Duodenal mucosa (tissue), 2 donors: ENCODE results near the gene PRSS2.
"Not testable (repeated sequence)": the region's sequence is repeated elsewhere in the genome, so short reads cannot be mapped to it uniquely, and the experiment has no call there.

Experiments used
- H3K27ac ChIP-seq: one replicate; pipeline ENCODE4 v1.7.0; 2013; ENCODE audit warnings: low read depth, low read length
- H3K27me3 ChIP-seq, 2 donors: one replicate each; pipeline ENCODE4 v1.7.0; 2013; ENCODE audit warnings: low read length in 2 of 2, control low read depth in 1 of 2; ENCODE audit not compliant: insufficient read depth in 2 of 2, control insufficient read depth in 1 of 2
- H3K36me3 ChIP-seq, 2 donors: one replicate each; pipeline ENCODE4 v1.7.0; 2013; ENCODE audit warnings: low read length in 2 of 2, control low read depth in 1 of 2; ENCODE audit not compliant: insufficient read depth in 2 of 2, control insufficient read depth in 1 of 2
- H3K4me1 ChIP-seq, 2 donors: one replicate each; pipeline ENCODE4 v1.7.0; 2013; ENCODE audit warnings: low read length in 2 of 2, control low read depth in 1 of 2; ENCODE audit not compliant: insufficient read depth in 2 of 2, control insufficient read depth in 1 of 2
- H3K4me3 ChIP-seq, 2 donors: one replicate each; pipeline ENCODE4 v1.7.0; 2013; ENCODE audit warnings: low read length in 2 of 2, low read depth in 1 of 2
- H3K9ac ChIP-seq, 2 donors: one replicate each; pipeline ENCODE4 v1.7.0; 2013; ENCODE audit warnings: low read length in 2 of 2, low read depth in 1 of 2
- H3K9me3 ChIP-seq, 2 donors: one replicate each; pipeline ENCODE4 v1.7.0; 2013; ENCODE audit warnings: low read length in 2 of 2, control low read depth in 1 of 2; ENCODE audit not compliant: control insufficient read depth in 1 of 2

PRSS2 gene

GRCh38 chr7:142759433-142759832 lies 11.3 kb upstream of the PRSS2 start:
- Histone ChIP-seq H3K27ac (no peak overlapping the region), H3K36me3 (no peaks in the 10 kb centered on the region), H3K4me3 (no peak overlapping the region), H3K9ac (no peak overlapping the region), H3K27me3 (no peaks in the 10 kb centered on the region), H3K9me3 (no peaks in the 10 kb centered on the region), H3K4me1 (no peaks in the 10 kb centered on the region)

DNA sequence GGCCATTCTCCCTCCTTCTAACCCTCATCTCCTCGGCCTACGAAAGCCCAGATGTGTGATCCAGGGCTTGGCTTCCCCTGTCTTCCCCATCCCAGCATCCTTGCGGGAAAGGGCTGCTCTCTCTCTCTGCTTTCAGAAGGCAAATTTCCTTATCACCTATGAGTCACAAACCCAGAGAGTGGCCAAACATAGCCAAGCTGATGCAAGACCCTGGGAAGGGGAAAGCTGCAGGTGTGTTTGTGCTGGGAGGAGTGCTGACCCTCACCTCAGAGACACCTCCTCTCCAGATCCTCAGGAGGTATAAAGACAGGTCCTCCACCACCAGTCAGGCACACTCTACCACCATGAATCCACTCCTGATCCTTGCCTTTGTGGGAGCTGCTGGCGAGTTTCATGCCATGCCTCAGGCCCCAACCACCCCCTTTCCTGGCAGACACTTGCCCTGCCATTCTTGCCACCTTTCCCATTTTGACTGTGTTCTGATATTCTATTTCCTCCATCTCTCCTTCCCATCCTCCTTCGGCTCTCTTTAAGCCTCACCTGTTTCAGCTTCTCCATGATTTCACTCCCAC lies 10.6 kb upstream of the PRSS2 start:
- H3K9me3 ChIP-seq, result no peaks in the 10 kb centered on the region
- H3K4me3 ChIP-seq, result no peak overlapping the region
- H3K4me1 ChIP-seq, result no peaks in the 10 kb centered on the region
- no peaks in the 10 kb centered on the region for H3K27me3 ChIP-seq
- no peak overlapping the region for H3K27ac ChIP-seq
- H3K9ac ChIP-seq, result no peak overlapping the region
- H3K36me3 ChIP-seq, result no peaks in the 10 kb centered on the region

GRCh38 chr7:142761606-142762005 lies 9.2 kb upstream of the PRSS2 start:
- H3K36me3 ChIP-seq, H3K9me3 ChIP-seq, H3K4me3 ChIP-seq, H3K4me1 ChIP-seq, H3K27me3 ChIP-seq, H3K9ac ChIP-seq, H3K27ac ChIP-seq: not testable (repeated sequence)

- no peak overlapping the region for H3K4me3 ChIP-seq
- no peak overlapping the region for H3K27ac ChIP-seq
- H3K27me3 ChIP-seq, result no peaks in the 10 kb centered on the region
Measured at GRCh38 chr7:142762104-142762503, 8.7 kb upstream of the PRSS2 start.

DNA sequence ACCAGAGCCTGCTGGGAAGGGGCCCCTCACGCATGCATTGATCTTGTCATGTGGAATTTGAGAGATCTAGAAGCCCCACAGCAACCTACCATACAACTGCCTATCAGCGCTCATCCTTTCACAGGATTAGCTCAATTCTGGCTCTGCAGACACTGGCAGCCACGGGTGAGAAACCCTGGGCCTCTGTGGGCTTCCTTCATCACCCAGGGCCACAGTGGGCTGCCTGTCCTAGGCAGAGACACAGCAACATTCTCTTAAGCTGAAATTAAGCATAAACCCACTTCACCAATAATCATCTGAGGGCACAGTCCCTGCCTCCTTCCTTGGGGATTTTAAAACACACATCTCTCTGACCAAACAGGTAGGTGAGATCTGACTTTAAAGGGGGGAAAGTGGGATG lies 3.3 kb upstream of the PRSS2 start:
- Histone ChIP-seq H3K4me1 (no peaks in the 10 kb centered on the region), H3K9me3 (no peaks in the 10 kb centered on the region), H3K36me3 (no peaks in the 10 kb centered on the region), H3K9ac (no peak overlapping the region), H3K27me3 (no peaks in the 10 kb centered on the region), H3K4me3 (no peak overlapping the region), H3K27ac (no peak overlapping the region)

More at GRCh38 chr7:142762104-142762503, 8.7 kb upstream of the PRSS2 start:
- Histone ChIP-seq H3K36me3 (no peaks in the 10 kb centered on the region), H3K4me1 (no peaks in the 10 kb centered on the region), H3K9me3 (no peaks in the 10 kb centered on the region), H3K9ac (no peak overlapping the region)

DNA sequence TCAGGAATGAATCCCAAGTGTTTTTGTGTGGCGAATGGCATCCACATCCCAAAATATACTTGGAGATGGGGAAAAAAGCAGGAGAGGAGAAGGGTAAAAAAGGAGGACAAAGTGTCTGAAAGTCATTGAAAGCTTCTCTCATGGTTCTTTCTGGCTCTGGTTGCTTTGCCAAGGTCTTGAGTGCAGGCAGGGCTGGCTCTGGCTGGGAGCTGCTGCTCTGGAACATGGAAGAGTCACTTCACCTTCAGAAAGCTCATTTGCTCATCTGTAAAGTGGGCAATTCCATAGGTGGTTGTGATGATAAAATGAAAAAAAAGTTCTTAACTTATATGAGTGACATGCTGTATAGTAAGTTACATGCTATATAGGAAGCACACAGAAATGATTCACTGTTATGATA lies 2.9 kb upstream of the PRSS2 start:
- no peaks in the 10 kb centered on the region for H3K36me3 ChIP-seq
- no peaks in the 10 kb centered on the region for H3K27me3 ChIP-seq
- no peak overlapping the region for H3K27ac ChIP-seq
- H3K9ac ChIP-seq, result no peak overlapping the region
- H3K4me3 ChIP-seq, result no peak overlapping the region
- H3K4me1 ChIP-seq, result no peaks in the 10 kb centered on the region
- H3K9me3 ChIP-seq, result no peaks in the 10 kb centered on the region

- not testable (repeated sequence) for H3K27ac ChIP-seq
Measured at GRCh38 chr7:142768885-142769284, 1.9 kb upstream of the PRSS2 start.

DNA sequence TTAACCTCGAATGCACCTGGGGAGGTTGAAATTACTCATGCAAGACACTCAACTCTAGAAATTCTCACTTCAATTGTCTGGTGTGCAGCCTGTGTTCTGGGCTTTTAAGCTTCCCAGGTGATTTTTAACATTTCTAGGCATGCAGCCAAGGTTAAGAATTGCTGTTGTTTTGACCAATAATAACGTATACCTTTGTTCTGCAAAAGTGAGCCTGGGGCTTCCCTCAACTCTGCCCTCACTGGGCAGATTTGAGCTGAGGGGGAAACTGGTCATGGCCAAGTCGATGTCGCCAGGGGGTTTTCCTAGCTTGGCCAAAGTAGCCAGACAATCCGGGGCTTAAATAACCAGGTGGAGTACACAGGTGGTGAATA lies 568 bp downstream of the PRSS2 start:
- Histone ChIP-seq H3K9me3 (no peaks in the 10 kb centered on the region), H3K4me3 (no peak overlapping the region), H3K9ac (no peak overlapping the region), H3K36me3 (no peaks in the 10 kb centered on the region), H3K27me3 (no peaks in the 10 kb centered on the region), H3K4me1 (no peaks in the 10 kb centered on the region), H3K27ac (no peak overlapping the region)

More at GRCh38 chr7:142768885-142769284, 1.9 kb upstream of the PRSS2 start:
- H3K9ac ChIP-seq, H3K36me3 ChIP-seq, H3K4me1 ChIP-seq, H3K4me3 ChIP-seq, H3K27me3 ChIP-seq, H3K9me3 ChIP-seq: not testable (repeated sequence)

DNA sequence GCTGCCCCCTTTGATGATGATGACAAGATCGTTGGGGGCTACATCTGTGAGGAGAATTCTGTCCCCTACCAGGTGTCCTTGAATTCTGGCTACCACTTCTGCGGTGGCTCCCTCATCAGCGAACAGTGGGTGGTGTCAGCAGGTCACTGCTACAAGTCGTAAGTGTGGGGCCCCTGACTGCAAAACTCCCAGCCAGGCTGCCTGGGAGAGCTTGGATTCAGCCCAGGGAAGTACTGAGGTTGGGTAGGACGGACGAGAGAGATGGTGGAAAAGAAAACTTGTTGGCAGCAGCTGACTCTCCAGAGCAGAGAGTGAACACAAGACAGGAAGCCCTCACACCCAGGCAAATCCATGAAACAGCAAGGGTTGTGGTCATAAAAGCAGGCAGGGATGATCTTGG lies 1.3 kb downstream of the PRSS2 start:
- no peak overlapping the region for H3K27ac ChIP-seq
- no peaks in the 10 kb centered on the region for H3K36me3 ChIP-seq
- H3K9me3 ChIP-seq, result no peaks in the 10 kb centered on the region
- H3K9ac ChIP-seq, result no peak overlapping the region
- no peaks in the 10 kb centered on the region for H3K4me1 ChIP-seq
- no peak overlapping the region for H3K4me3 ChIP-seq
- H3K27me3 ChIP-seq, result no peaks in the 10 kb centered on the region

- H3K4me1 ChIP-seq, result no peaks in the 10 kb centered on the region
- no peak overlapping the region for H3K4me3 ChIP-seq
- no peak overlapping the region for H3K27ac ChIP-seq
- H3K36me3 ChIP-seq, result no peaks in the 10 kb centered on the region
- H3K9ac ChIP-seq, result no peak overlapping the region
- no peaks in the 10 kb centered on the region for H3K27me3 ChIP-seq
- no peaks in the 10 kb centered on the region for H3K9me3 ChIP-seq
Measured at GRCh38 chr7:142772673-142773072, 1.9 kb downstream of the PRSS2 start.

DNA sequence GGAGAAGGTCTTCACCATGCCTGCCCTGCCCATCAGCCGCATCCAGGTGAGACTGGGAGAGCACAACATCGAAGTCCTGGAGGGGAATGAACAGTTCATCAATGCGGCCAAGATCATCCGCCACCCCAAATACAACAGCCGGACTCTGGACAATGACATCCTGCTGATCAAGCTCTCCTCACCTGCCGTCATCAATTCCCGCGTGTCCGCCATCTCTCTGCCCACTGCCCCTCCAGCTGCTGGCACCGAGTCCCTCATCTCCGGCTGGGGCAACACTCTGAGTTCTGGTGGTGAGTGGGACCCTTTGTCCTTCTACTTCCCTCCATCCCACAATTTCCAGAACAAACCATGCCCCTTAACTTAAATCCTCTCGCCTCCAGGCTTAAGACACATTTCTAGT lies 2.5 kb downstream of the PRSS2 start:
- no peaks in the 10 kb centered on the region for H3K27me3 ChIP-seq
- no peaks in the 10 kb centered on the region for H3K9me3 ChIP-seq
- no peaks in the 10 kb centered on the region for H3K4me1 ChIP-seq
- no peak overlapping the region for H3K4me3 ChIP-seq
- no peak overlapping the region for H3K27ac ChIP-seq
- H3K36me3 ChIP-seq, result no peaks in the 10 kb centered on the region
- H3K9ac ChIP-seq, result no peak overlapping the region
